ENCODE results near the gene IFI30. TPM values are rescaled to one million over a fixed set of nuclear protein-coding genes. Genes with fewer than 3 reads are reported as not detected.
"Not testable (repeated sequence)": the region's sequence is repeated elsewhere in the genome, so short reads cannot be mapped to it uniquely, and the experiment has no call there.

IFI30 gene
- polyA plus RNA-seq, 3 donors = 11.5 to 16.9 (median 12.6) TPM

DNA sequence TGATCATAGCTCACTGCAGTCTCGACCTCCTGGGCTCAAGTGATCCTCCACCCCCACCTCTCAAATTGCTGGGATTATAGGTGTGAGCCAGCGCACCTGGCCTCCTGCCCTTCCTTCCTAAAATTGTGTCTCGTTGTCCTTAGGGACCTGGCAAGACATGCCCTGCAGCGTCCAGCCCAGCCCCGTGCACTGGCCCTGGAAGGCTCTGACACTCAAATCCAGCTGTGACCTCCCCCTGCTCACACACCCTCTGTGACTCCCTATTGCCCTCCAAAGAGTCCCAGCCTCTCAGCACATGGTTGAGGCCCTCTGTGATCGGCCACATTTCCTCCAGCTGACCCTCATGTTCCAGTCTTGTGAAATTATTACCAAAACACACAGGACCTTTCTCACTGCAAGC is 24.3 kb downstream of the IFI30 start:
- DNase-seq = no peak

- DNase-seq = no peak
Measured at GRCh38 chr19:18198374-18198773, 24.8 kb downstream of the IFI30 start.

DNA sequence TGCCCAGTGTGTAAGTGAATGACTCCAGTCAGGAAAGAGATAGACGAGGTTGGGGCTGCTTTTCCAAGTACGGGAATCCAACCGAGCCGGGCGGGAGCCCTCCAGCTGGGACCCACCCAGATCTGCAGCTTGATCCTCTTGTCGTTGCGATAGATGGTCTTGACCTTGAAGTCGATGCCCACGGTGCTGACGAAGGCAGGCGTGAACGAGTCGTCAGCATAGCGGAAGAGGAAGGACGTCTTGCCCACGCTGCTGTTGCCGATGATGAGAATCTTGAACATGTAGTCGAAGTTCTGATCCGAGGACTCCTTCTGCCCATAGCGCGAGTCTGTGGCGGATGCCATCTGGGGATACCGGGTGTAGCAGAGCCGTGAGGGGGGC is 28.8 kb downstream of the IFI30 start:
- DNase-seq = no peak

DNA sequence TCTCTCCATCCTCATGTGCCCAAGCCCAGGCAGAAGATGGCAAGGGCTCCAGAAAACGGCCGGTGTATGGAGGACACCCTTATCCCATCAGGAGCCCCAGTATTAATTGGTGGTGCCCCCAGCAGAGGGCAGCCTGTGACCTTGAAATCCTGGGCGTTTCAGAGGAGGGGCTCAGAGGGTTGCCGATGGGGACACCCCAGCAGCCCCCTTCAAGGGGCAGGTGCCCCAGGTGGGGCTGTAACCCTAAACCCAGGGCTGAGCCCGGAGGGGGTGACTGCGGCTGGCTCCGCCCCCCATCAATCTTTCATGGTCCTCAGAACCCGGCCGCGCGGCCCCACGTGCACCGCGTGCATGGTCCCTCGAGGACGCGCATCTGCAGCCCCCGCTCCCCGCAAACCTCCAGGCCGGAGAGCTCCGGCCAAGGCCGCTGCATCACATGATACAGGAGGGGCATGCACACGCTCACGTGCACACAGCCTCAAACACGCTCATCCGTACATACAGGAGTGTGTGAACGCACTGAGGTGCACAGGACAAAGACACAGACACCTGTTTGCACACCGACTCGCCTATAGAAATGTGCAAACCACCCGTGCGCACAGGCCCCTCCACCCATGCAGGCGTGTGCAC is 29.3 kb downstream of the IFI30 start:
- DNase-seq = peak; percentile 26

- peak; percentile 27 for DNase-seq
Measured at GRCh38 chr19:18203408-18203862, 29.8 kb downstream of the IFI30 start.

DNA sequence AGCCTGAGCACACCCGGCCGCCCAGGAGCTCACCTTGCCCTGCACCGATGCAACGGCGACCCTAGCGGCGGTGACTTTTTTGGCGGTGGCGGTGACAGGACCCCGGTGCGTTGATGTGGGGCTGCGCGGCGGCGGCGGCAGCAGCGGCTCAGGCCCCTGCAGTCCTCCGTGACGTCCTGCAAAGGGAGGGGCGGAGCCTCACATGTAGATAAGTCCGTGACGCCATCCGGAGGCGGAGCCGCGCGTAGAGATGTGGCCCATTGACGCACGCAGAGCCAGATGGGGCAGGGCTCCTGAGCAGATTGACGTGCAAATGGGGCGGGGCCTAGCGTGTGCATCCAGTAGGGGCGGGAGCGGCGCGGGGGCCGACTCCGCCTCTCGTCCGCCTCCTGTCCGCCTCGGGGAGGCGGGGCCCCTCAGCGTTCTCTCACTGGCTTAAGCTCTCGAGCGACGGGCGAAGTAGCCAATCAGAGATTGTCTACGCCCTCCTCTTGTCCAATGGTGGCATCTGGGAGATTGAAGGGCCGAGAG is 30.3 kb downstream of the IFI30 start, which contains the start of gene RAB3A:
Gene RAB3A, minus strand, starts transcription at position 180 of the 531 bp plus-strand sequence. CDS start 1,302 bp downstream, outside the sequence.
- DNase-seq = peak; percentile 100

- peak; percentile 90 for DNase-seq
Measured at GRCh38 chr19:18204394-18205199, 31.0 kb downstream of the IFI30 start.

DNA sequence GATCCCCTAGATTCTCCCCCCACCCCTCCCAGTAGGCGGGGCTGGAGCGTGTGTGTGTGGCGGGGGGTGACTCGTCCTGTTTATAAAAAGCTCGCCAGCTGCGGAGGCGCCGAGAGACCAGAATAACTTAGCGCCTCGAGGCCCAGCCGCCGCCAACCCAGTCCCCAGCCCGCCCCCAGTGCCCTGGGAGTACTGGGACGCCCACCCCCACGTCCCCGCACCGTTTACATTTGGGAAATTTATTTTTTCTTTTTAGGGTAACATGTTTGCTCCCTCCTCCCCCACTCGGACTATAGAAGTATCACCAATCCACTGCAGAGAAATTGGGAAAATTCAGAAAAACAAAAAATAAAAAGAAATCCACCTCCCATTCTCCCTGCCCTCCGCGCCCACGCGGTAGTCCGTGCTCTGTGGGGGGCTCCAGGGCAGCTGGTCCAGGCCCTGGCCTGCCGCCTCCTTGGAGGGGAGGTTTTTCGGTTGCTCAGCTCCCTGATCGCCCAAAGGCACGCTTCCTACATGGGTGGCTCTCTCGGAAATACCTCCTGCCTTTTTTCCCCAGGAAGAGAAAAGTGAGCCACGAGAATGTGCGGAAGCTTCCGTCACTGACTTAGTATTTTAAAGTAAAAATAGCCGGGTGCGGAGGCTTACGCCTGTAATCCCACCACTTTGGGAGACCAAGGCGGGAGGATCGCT is 31.7 kb downstream of the IFI30 start:
- DNase-seq = peak; percentile 76

GRCh38 chr19:18206018-18206417 is 32.4 kb downstream of the IFI30 start:
- DNase-seq = no peak

- DNase-seq = no peak
Measured at GRCh38 chr19:18208098-18208951, 34.7 kb downstream of the IFI30 start.

GRCh38 chr19:18209912-18210311 is 36.3 kb downstream of the IFI30 start:
- not testable (repeated sequence) for DNase-seq

- DNase-seq = no peak
Measured at GRCh38 chr19:18211683-18212082, 38.1 kb downstream of the IFI30 start.

DNA sequence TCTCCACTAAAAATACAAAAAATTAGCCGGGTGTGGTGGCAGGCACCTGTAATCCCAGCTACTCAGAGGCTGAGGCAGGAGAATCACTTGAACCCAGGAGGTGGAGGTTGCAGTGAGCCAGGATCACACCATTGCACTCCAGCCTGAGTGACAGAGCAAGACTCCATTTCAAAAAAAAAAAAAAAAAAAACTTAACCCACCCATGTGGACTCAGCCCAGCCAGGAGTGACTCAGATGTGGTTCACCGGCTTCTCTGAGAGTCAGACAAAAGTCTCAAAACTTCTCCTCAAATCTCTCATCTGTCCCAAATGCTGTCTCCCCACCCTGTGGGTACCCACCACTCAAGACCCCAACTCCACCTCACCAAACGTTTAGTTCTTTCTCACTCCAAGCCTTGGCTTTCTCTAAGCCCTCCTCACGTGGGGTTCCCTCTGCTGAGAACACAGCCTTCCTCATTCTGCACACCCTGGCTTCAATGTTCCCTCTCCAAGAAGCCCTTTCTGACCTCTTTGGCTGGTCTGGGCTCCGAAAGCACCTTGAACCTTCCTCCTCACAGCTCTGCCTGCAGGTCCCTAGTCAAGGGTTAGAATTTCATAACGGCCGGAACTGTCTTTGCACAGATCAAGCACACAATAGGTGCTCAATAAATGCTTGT is 41.3 kb downstream of the IFI30 start:
- no peak for DNase-seq

DNA sequence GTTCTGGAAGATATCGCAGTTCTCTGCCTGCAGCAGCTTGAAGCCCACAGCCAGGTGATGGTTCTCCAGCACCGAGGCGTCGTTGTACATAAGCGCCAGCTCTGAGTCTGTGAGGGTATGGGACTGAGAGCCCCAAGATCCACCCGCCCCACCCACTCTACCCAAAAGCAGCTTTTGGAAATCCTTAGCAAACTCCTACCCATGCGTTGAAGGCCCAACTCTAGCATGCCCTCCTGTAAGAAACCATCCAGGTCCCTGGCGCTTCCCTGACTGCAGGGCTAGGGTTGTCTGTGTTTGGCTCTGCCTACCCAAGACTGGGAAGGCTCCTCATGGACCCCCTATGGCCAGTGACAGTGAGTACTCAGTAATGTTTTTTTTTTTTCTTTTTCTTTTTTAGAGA is 43.2 kb downstream of the IFI30 start:
- no peak for DNase-seq

DNA sequence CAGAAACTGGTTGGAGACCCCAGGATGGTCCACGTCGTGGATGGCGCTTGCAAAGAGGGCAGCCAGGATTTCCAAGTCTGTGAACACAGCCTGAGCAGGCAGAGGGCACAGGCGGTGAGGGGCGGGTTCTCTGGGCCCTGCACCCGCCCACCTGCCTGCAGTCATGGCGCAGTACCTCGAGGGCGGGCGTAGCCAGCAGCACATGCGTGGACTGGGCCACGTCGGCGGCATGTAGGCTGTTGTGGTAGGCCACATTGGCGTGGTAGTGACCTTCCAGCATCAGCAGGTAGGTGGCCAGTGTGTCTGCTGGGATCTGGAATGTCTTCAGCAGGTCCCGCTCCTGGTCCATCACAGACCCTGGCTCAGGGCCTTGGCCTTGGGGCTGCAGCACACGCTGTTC is 44.5 kb downstream of the IFI30 start:
- DNase-seq = no peak

- DNase-seq = no peak
Measured at GRCh38 chr19:18218600-18218999, 45.0 kb downstream of the IFI30 start.

GRCh38 chr19:18219911-18220631 is 46.5 kb downstream of the IFI30 start:
- DNase-seq = no peak

GRCh38 chr19:18220632-18221275 is 47.1 kb downstream of the IFI30 start:
- DNase-seq = no peak
